GM21423 (cell line): ENCODE data around the gene TXNDC12.
"Not testable (repeated sequence)": the region's sequence is repeated elsewhere in the genome, so short reads cannot be mapped to it uniquely, and the experiment has no call there.

Source experiments
- ATAC-seq: cut with Tn5 transposase; IDR thresholded peaks from one replicate; pipeline ENCODE4 v1.9.1; 2021; ENCODE audit warnings: mild to moderate bottlenecking, moderate library complexity; ENCODE audit not compliant: unreplicated experiment

The TXNDC12 gene

GRCh38 chr1:52055066-52055865 is at the start of gene TXNDC12:
Gene TXNDC12 (minus strand): TSS chr1:52055191. CDS start chr1:52055096, 95 bp downstream.
- ATAC-seq = peak; percentile 38

GRCh38 chr1:52102336-52103013 is 47.5 kb upstream of the TXNDC12 start:
- ATAC-seq = peak; percentile 74

GRCh38 chr1:52098139-52098871 is 43.3 kb upstream of the TXNDC12 start:
- ATAC-seq = no peak

GRCh38 chr1:52096216-52096615 is 41.2 kb upstream of the TXNDC12 start:
- no peak for ATAC-seq

GRCh38 chr1:52094300-52094699 is 39.3 kb upstream of the TXNDC12 start:
- not testable (repeated sequence) for ATAC-seq

- not testable (repeated sequence) for ATAC-seq
Measured at GRCh38 chr1:52087892-52088291, 32.9 kb upstream of the TXNDC12 start.

GRCh38 chr1:52080014-52080415 is 25.0 kb upstream of the TXNDC12 start:
- ATAC-seq = no peak

- not testable (repeated sequence) for ATAC-seq
Measured at GRCh38 chr1:52077277-52077676, 22.3 kb upstream of the TXNDC12 start.

- no peak for ATAC-seq
Measured at GRCh38 chr1:52072291-52072690, 17.3 kb upstream of the TXNDC12 start.

GRCh38 chr1:52070704-52071103 is 15.7 kb upstream of the TXNDC12 start:
- ATAC-seq = no peak

- ATAC-seq = no peak
Measured at GRCh38 chr1:52063192-52063591, 8.2 kb upstream of the TXNDC12 start.

- ATAC-seq = no peak
Measured at GRCh38 chr1:52060822-52061221, 5.8 kb upstream of the TXNDC12 start.

- no peak for ATAC-seq
Measured at GRCh38 chr1:52059888-52060287, 4.9 kb upstream of the TXNDC12 start.

- no peak for ATAC-seq
Measured at GRCh38 chr1:52059321-52059720, 4.3 kb upstream of the TXNDC12 start.

GRCh38 chr1:52057876-52058415 is 3.0 kb upstream of the TXNDC12 start:
- no peak for ATAC-seq

- ATAC-seq = no peak
Measured at GRCh38 chr1:52057255-52057654, 2.3 kb upstream of the TXNDC12 start.

GRCh38 chr1:52056937-52057231 is 1.9 kb upstream of the TXNDC12 start:
- peak; percentile 41 for ATAC-seq

- ATAC-seq = peak; percentile 81
Measured at GRCh38 chr1:52056163-52056936, 1.4 kb upstream of the TXNDC12 start, which contains the start of gene BTF3L4. Gene BTF3L4 (plus strand): TSS chr1:52056295. CDS start chr1:52059848, 3,553 bp downstream.

- ATAC-seq = no peak
Measured at GRCh38 chr1:52055866-52056162, 823 bp upstream of the TXNDC12 start.

GRCh38 chr1:52054496-52055065 is 410 bp downstream of the TXNDC12 start:
- no peak for ATAC-seq
